HFF-Myc (cell line): Measurements from ENCODE around the gene UTP18.
"Not testable (repeated sequence)": the region's sequence is repeated elsewhere in the genome, so short reads cannot be mapped to it uniquely, and the experiment has no call there.

Experiments used
- DNase-seq: peaks from one replicate; pipeline ENCODE4 v3.0.0-alpha.2; 2011; ENCODE audit warnings: low read depth; ENCODE audit errors: extremely low read depth
- H3K4me3 ChIP-seq: replicated peaks from 2 replicates; pipeline ENCODE4 v1.5.1; 2011; ENCODE audit warnings: low read depth, mild to moderate bottlenecking, control low read depth, low read length
- TF ChIP-seq, protein P1 (sequence below): IDR thresholded peaks from 2 replicates; pipeline ENCODE4 v1.5.1; 2012; ENCODE audit warnings: mild to moderate bottlenecking, low read depth, low read length, control low read depth; ENCODE audit errors: missing control alignments

UTP18 gene

GRCh38 chr17:51289696-51290111 is 29.4 kb downstream of the UTP18 start:
- TF ChIP-seq, protein P1, sequence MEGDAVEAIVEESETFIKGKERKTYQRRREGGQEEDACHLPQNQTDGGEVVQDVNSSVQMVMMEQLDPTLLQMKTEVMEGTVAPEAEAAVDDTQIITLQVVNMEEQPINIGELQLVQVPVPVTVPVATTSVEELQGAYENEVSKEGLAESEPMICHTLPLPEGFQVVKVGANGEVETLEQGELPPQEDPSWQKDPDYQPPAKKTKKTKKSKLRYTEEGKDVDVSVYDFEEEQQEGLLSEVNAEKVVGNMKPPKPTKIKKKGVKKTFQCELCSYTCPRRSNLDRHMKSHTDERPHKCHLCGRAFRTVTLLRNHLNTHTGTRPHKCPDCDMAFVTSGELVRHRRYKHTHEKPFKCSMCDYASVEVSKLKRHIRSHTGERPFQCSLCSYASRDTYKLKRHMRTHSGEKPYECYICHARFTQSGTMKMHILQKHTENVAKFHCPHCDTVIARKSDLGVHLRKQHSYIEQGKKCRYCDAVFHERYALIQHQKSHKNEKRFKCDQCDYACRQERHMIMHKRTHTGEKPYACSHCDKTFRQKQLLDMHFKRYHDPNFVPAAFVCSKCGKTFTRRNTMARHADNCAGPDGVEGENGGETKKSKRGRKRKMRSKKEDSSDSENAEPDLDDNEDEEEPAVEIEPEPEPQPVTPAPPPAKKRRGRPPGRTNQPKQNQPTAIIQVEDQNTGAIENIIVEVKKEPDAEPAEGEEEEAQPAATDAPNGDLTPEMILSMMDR: no peak
- H3K4me3 ChIP-seq: no peak overlapping the region

DNA sequence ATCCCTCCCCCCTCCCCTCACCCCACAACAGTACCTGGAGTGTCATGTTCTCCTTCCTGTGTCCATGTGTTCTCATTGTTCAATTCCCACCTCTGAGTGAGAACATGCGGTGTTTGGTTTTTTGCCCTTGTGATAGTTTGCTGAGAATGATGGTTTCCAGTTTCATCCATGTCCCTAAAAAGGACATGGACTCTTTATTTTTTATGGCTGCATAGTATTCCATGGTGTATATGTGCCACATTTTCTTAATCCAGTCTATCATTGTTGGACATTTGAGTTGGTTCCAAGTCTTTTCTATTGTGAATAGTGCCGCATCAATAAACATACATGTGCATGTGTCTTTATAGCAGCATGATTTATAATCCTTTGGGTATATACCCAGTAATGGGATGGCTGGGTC is 34.0 kb downstream of the UTP18 start:
- not testable (repeated sequence) for DNase-seq, H3K4me3 ChIP-seq

More at GRCh38 chr17:51289696-51290111, 29.4 kb downstream of the UTP18 start:
- DNase-seq: no peak

DNA sequence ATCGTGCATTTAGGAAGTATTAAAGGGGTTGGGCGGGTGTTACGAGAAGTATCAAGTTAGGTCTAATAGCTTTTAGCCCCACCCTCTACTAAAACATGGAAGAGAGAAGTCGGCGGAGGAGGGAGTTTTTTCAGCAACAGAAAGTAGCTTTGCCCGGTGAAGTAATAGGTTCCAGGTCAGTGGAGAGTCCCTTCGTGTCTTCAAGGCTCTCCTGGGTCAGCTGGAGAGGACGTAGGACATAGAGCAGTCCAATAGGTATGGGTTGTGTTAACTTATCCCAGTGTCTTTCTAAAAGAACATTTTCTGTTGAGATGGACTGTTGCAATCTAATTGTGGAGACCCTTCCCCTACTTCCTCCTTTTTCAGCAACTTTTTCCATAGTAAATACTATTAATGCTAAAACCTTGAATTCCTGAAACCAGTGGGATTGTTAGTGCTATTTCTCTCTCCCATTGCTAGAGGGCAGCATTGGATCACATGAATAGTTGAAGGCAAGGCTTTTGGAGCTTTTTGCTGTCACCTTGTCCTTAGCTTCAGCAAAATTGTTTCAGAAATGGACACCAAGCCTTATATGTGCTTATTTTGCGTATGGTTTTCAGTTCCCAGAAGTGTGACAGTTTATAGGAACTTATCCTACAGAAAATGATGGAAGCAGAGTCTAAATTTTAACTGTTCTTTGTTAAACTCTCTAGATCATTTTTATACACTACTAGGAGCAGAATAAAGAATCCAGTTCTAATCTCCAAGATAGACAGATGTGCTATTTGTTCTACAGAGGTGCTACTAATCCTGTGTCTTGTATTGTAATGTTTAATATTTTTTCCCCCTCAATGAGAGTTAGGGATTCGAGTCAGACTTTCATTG is 38.4 kb downstream of the UTP18 start:
- DNase-seq: no peak

GRCh38 chr17:51299859-51300258 is 39.5 kb downstream of the UTP18 start:
- DNase-seq: no peak
- TF ChIP-seq, protein P1: no peak
- H3K4me3 ChIP-seq: no peak overlapping the region

More for the DNA sequence above, 38.4 kb downstream of the UTP18 start:
- no peak overlapping the region for H3K4me3 ChIP-seq
- TF ChIP-seq, protein P1: peak; percentile 65

DNA sequence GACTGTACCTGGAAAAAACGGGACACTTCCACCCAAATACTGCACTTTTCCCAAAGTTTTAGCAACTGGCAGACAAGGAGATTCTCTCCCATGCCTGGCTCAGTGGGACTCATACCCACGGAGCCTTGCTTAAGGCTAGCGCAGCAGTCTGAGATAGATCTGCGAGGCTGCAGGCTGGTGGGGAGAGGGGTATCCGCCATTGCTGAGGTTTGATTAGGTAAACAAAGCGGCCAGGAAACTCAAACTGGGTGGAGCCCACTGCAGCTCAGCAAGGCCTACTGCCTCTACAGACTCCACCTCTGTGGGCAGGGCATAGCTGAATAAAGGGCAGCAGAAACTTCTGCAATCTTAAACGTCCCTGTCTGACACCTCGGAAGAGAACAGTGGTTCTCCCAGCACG is 44.8 kb downstream of the UTP18 start:
- TF ChIP-seq, protein P1: no peak
- DNase-seq: no peak

DNA sequence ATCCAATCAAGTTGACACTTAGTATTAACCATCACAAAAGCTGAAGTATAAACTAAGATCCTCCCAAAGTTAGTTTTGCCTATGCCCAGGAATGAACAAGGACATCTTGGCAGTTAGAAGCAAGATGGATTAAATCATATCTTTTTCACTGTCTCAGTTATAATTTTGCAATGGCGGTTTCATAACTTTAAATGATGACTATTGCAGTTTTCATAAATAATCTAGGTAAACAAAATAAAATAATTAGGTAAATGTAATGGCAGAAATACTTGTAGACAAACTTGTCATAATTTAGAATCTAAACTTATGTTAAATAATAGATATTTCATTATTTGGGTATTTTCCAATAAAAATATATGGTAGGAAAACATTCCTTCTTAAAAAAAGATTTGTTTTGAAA is 51.7 kb downstream of the UTP18 start:
- not testable (repeated sequence) for H3K4me3 ChIP-seq, DNase-seq

More for the DNA sequence above, 44.8 kb downstream of the UTP18 start:
- H3K4me3 ChIP-seq: no peak overlapping the region

DNA sequence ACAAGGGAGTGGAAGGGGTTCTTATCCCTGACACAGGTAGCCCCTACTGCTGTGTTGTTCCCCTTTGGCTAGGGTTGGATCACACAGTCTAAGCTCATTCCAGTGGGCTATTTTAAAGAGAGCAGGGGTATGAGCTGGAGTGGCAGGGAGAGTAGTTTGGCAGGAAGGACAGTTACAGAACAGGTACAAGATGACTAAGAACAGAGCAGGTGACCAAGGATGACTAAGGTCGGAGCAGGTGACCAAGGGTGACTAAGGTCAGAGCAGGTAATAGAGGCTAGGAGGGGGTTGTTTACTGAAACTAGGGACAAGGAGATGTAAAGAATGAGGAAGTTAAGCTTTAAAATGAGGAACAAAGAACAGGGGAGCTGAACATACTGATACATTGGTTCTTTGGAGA is 58.8 kb downstream of the UTP18 start:
- no peak overlapping the region for H3K4me3 ChIP-seq
- no peak for DNase-seq
- TF ChIP-seq, protein P1: no peak
